ENCODE measurements around the gene PLA2G2C. TPM values are rescaled to one million over a fixed set of nuclear protein-coding genes. Genes with fewer than 3 reads are reported as not detected.

The PLA2G2C gene
- total and polyA plus RNA-seq, 4 donors = not detected

- TF ChIP-seq ATF3 (IDR thresholded peaks at IDR 0.05) = no peak
- TF ChIP-seq TAF1 (conservative IDR thresholded peaks at IDR 0.05) = no peak
- TF ChIP-seq FOXA1 (IDR thresholded peaks at IDR 0.05) = no peak
- TF ChIP-seq SP1 (IDR thresholded peaks at IDR 0.05) = no peak
- no peak for TF ChIP-seq FOXA2 (IDR thresholded peaks at IDR 0.05)
Measured at GRCh38 chr1:20150326-20150705, 36.0 kb downstream of the PLA2G2C start (continued).

- Histone ChIP-seq H3K36me3 (ENCODE audit: control insufficient read depth in 4 of 4, insufficient read depth in 3 of 4, low read depth in 1 of 4, low read length in 3 of 4) (no peaks in the 10 kb centered on the region), H3K9ac (ENCODE audit: low read depth in 1 of 2, low read length in 2 of 2) (no peak overlapping the region), H3K4me1 (ENCODE audit: control insufficient read depth in 4 of 4, insufficient read depth in 4 of 4, low read length in 3 of 4) (peaks cover 9 to 28% (median 20%) of the 10 kb centered on the region in 4 donors), H3K27ac (ENCODE audit: low read depth in 1 of 2, low read length in 2 of 2) (no peak overlapping the region), H3K9me3 (ENCODE audit: control insufficient read depth in 4 of 4, low read length in 3 of 4) (no peaks in the 10 kb centered on the region), H3K27me3 (ENCODE audit: control insufficient read depth in 4 of 4, insufficient read depth in 4 of 4, low read length in 3 of 4) (no peaks in the 10 kb centered on the region), H3K4me3 (ENCODE audit: low read depth in 1 of 3, low read length in 3 of 3) (no peak overlapping the region)
- TF ChIP-seq SP1 (IDR thresholded peaks at IDR 0.05) = no peak
- no peak for TF ChIP-seq GABPA (IDR thresholded peaks at IDR 0.05 in 1 of 2, conservative IDR thresholded peaks at IDR 0.05 in 1 of 2)
- no peak for TF ChIP-seq RXRA (IDR thresholded peaks at IDR 0.05)
- TF ChIP-seq HNF4G (IDR thresholded peaks at IDR 0.05) = no peak
- no peak for TF ChIP-seq CTCF (IDR thresholded peaks at IDR 0.05; ENCODE audit: low read depth, low read length, missing input control)
- no peak for TF ChIP-seq FOXA2 (IDR thresholded peaks at IDR 0.05)
- no peak for TF ChIP-seq REST (IDR thresholded peaks at IDR 0.05)
- no peak for TF ChIP-seq MAX (IDR thresholded peaks at IDR 0.05)
- WGBS = 88% methylated on average over 27 of the region's 27 CpGs
- DNase-seq (ENCODE audit: low spot score) = no peak
Measured at GRCh38 chr1:20149601-20150325, 36.6 kb downstream of the PLA2G2C start.

GRCh38 chr1:20148571-20149500 lies 37.5 kb downstream of the PLA2G2C start:
- Histone ChIP-seq H3K4me1 (ENCODE audit: control insufficient read depth in 4 of 4, insufficient read depth in 4 of 4, low read length in 3 of 4) (peaks cover 7 to 19% (median 16%) of the 10 kb centered on the region in 4 donors), H3K9me3 (ENCODE audit: control insufficient read depth in 4 of 4, low read length in 3 of 4) (no peaks in the 10 kb centered on the region), H3K36me3 (ENCODE audit: control insufficient read depth in 4 of 4, insufficient read depth in 3 of 4, low read depth in 1 of 4, low read length in 3 of 4) (no peaks in the 10 kb centered on the region), H3K9ac (ENCODE audit: low read depth in 1 of 2, low read length in 2 of 2) (no peak overlapping the region), H3K27ac (ENCODE audit: low read depth in 1 of 2, low read length in 2 of 2) (no peak overlapping the region), H3K27me3 (ENCODE audit: control insufficient read depth in 4 of 4, insufficient read depth in 4 of 4, low read length in 3 of 4) (no peaks in the 10 kb centered on the region), H3K4me3 (ENCODE audit: low read depth in 1 of 3, low read length in 3 of 3) (no peak overlapping the region)
- WGBS = 92% methylated on average over 13 of the region's 13 CpGs
- no peak for DNase-seq (ENCODE audit: low spot score)
- no peak for TF ChIP-seq MAX (IDR thresholded peaks at IDR 0.05)
